NCI-H748 (cell line): ENCODE measurements around the gene ACSF2.
"Not testable (repeated sequence)": the region's sequence is repeated elsewhere in the genome, so short reads cannot be mapped to it uniquely, and the experiment has no call there.

Source experiments
- DNase-seq: peaks from one replicate; lab custom pipeline; 2025; ENCODE audit not compliant: unreplicated experiment; lab: John Stamatoyannopoulos, UW

ACSF2 gene, protein sequence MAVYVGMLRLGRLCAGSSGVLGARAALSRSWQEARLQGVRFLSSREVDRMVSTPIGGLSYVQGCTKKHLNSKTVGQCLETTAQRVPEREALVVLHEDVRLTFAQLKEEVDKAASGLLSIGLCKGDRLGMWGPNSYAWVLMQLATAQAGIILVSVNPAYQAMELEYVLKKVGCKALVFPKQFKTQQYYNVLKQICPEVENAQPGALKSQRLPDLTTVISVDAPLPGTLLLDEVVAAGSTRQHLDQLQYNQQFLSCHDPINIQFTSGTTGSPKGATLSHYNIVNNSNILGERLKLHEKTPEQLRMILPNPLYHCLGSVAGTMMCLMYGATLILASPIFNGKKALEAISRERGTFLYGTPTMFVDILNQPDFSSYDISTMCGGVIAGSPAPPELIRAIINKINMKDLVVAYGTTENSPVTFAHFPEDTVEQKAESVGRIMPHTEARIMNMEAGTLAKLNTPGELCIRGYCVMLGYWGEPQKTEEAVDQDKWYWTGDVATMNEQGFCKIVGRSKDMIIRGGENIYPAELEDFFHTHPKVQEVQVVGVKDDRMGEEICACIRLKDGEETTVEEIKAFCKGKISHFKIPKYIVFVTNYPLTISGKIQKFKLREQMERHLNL

DNA sequence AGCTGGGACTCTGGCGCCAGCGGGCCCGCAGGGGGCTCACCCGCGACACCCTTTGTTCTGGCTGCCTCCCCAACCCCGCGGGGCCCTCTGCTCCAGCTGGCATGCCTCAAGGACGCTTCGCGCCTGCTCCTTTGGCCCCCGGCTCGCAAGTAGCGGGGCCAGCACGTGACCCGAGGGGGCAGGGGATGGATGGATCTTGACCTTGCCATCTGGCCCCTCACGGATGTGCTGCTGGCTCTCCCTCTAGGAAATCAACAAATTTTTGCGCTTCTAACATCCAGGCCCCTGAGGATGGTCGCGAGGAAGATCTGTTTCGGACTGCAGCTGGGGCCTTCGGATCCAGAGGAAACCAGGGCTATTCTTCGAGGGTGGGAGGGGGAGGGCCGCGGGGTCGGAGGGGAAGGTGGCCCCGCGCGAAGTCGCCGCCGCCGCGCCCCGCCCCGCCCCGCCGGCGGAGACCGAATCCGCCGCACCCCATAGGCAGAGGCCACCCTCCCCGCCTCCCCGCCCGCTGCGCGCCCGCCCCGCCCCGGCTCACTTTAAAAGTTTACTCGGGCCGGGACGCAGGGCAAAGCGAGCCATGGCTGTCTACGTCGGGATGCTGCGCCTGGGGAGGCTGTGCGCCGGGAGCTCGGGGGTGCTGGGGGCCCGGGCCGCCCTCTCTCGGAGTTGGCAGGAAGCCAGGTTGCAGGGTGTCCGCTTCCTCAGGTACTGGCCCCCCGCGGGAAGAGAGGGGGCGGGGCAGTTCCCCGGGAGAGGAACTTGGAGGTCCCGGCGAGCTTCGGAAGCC is at the start of gene ACSF2:
TSS of gene ACSF2 (plus strand) at position 537 of the 790 bp plus-strand sequence. CDS start at position 581, 44 bp downstream.
- peak; percentile 41 for DNase-seq

DNA sequence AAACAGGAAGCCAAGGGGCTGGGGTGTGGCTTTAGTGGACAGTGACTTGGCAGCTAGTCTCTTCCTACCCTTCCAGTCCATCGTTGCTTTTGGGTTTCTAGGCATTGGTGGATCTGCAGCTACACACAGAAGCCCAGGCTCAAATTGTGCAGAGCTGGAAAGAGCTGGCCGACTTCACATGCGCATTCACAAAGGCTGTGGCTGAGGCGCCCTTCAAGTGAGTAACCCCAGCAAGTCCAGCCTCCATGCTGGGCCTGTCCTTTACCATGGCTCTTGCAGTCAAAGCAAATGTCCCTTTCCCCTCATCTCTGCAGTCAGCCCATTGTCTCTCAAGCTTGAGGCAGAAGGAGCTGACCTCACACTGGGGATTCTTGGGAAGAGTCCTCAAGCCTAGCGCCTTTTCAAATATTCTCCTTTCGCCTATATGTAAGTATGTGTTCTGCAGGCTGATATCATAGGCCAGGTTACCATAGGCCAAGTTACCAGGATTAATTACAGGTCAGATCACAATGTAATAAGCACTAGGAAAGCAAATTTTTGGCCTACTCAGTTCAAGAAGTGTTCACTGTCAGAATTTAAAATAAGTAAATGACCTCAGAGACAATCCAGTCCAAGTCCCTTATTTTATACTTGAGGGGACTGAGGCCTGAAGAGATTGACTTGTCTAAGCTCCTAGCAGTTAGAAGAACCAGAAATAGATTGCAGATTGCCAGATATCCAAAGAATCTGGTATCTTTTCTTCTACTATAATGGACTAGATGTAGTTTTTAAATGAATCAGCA is 46.5 kb upstream of the ACSF2 start:
- no peak for DNase-seq

DNA sequence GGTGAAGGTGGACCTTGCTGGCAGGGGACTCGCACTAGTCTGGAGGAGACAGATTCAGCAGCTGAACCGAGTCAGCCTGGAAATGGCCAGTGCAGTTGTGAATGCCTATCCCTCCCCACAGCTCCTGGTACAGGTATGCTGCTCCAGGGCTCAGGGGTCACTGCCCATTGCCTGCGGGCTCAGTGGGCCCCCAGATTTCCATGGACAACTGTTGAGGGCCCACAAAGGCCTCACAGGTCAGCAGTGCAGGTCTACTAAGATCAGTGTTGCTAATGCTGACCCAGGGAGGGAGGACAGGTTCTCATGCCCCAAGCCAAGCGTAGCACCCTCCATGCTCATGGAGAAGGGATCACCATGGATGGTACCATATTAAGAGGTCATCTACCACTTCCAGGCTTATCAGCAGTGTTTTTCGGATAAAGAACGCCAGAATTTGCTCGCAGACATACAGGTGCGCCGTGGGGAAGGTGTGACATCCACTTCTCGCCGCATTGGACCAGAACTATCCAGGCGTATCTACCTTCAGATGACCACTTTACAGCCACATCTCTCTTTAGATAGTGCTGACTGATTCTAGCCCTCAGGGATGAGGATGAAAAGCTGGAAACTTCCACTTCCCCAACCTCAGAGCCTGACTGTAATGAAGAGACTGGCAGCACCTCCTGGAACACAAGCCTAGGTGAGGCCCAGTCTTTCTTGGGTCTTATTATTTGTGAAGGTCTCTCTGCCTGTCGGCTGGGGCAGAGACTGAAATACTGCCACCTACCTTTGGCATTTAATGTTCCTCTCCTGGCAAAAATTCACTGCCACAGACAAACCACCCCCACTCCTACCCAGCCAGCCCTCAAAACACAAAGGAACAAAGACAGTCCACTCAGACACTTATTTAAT is 45.4 kb upstream of the ACSF2 start:
- no peak for DNase-seq

DNA sequence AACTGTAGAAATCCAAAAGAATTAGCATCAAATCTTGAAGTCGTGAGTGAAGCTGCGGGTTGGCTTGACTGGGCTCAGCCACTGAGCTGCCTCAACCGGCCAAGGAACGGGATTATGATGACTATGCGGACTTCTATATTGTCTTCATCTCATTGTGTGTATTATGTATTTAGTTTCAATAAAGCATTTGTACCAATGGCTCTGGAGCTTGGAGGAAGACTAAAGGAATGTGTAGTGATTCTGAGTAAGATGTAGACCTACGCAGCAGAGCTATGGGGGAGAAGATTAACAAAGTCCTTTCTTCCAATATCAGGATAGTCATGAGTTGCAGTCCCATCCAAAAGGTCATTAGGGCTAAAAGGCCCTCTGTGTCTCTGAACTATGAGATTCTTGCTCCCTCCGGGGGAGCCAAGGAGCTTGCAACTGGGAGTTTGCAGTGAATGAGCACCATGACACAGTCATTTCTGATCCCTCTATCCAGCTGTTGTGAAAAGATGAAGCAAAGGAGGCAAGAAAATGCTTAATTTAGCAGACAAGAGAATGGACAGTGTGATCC is 44.7 kb upstream of the ACSF2 start:
- no peak for DNase-seq

DNA sequence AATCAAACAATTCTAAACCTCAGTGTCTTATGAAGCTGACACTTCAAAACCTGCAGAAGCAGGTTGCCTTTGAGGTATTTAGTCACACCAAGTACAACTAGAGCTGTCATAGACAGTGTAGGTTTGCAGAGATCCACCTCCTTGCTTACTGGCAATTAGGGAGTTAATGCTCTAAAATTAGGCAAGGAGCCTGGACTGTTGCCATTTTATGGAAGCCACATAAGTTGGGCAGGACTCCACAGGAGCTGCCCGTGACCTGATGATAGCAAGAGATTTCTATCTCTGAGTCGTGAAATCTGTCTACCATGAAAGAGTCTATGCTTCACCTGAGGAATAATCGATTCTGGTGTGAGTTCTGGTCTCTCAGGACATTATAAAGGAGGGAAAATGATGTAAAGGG is 44.1 kb upstream of the ACSF2 start:
- no peak for DNase-seq

DNA sequence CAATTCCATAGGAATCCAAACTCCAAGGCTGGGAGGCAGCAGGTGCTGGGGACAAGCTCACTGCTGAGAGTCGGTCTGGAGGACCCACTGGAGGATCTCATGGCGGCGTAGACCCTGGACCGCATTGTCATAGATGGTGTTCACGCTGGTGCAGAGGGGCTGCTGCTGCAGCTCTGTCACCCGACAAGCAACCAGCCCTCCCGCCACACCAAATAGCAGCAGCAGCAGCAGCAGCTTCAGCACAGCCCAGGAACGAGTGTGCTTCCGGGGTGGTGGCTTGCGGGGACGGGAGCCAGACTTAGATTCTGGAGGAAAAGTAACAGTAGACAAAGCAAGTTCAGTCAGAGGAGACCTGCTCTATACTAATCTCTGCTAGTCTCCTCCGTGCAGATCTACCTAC is 43.1 kb upstream of the ACSF2 start:
- no peak for DNase-seq

DNA sequence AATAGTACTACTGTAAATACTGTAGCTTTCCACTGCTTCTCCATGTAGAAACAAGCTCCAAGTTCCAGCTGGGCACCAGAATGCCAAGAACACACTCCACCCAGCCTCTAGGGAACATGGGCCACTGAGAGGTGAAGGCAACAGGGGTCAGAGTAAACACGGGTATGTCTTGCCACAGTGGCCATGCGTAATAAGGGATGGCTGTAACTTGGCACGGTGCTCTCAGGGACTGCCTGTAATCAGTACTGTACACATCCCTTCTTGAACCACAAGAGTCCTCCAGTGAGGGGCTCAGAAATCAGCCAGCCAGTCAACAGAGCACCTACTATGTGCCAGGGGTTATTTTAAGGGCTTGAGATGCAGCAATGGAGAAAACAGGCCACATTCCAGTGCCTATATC is 39.5 kb upstream of the ACSF2 start:
- no peak for DNase-seq

DNA sequence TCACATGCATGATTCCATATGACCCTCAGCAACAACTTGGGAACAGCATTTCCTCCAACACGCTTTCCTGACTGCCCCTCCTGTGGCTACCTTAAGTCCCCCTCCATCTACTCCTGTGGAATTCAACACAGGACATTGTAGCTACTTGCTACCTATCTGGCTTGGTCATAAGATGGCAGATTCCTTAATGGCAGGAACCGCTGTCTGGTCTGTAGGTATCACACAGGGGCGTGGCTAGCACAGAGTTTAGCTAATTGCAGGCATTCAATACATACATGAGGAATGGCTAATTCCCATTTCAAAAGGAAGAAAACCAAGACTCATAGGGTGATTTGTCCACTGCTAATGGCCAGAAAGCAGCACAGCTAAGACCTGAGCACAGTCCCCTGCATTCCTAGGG is 37.3 kb upstream of the ACSF2 start:
- no peak for DNase-seq

DNA sequence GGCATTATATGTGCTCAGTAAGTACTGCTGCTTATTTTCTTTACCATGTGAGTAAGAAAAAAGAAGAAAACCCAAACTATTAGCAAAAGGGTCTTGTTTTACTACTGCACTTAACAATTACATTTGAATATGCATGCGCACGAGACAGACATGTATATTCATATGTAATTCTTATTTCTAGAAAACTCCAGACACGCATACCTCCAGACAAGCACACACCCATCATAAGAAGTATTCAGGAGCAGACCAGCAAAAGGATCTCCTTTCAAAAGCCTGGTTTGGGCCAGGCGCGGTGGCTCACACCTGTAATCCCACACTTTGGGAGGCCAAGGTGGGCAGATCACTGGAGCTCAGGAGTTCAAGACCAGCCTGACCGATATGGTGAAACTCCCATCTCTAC is 36.5 kb upstream of the ACSF2 start:
- DNase-seq: no peak

DNA sequence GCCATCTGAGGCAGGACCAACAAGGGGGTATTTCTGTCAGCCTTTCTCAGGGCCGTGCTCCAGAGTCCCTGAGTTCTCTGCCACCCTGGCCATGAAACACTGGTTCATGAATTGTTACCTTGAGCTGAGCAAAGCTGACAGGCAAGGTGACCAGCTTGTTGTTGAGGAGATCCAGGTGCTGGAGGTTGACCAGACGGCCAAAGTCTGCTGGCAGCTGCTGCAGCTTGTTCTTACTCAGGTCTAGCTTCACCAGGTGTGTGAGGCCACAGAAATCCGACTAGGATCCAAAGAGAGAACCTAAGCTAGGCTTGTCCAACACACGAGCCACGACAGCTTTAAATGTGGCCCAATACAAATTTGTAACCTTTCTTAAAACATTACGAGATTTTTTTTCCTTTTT is 33.4 kb upstream of the ACSF2 start:
- no peak for DNase-seq

DNA sequence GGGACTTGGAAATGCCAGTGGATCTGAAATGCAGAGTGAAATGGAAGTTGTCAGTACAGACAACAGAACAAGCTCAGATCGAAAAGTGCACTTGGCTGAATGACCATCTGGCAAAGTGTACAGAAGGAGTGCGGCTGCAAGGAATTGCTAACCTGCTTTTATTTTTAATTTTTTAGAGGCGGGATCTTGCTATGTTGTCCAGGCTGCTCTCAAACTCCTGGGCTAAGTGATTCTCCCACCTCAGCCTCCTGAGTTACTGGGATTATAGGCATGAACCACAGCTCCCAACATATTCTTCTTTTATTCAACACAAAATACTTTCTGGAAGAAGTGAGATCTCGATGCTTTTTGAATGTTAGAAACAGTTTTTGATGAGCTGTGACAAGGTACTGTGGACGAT is 32.3 kb upstream of the ACSF2 start:
- DNase-seq: no peak

DNA sequence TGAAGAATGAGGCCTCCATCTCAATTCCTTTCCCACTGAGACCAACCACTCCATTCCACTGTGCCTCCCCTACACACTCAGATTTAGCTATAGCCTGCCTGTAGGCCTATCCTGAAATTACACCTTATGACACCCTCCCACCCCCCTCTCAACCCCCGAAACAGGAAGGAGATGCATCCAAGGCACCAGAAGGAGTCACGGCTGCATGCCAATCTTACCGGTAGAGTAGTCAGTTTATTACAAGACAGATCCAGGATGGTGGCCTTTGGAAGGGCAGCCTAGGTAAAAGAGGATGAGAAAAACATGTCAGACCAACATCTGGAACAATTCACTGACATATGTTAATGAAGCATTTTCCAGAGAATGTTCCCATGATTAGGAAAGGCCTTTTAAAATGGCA is 31.3 kb upstream of the ACSF2 start:
- DNase-seq: no peak

DNA sequence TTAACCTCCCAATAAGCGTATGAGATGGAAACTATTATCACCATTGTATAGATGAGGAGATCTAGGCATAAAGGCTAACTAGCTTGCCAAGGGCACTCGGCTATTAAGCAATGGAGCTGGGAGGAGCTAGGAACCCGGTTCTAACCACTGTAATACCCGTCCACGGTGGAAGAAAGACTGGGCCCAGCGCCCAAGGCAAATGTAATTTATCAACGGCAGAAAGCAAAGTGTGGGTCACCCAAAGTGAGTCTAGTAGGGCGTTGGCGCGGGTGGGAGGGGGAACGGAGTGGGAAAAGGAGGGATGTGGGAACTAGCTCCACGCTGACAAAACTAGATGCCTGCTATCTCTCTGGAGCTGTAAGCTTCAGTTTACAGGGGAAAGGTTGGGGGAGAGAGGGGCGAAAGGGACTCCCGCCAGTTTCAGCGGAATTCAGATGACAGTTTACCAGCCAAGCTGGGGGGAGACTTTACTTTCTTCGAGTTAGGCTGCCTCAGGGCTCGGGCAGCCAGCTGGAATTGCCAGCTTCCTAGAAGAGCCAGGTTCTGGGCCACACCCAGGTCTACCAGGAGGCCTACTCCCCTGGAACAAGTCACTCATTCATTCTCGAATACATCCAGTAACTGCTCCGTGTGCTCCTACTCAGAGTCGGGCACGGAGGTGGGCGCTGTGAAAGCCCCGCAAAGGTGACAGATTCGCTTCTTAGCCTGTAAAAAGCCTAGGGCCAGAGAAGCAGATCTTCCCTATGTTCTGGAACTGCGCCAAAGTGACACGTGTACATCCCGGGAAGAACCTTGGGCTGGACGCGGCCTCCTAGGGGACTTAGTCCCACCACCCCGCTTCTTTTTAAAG is 29.5 kb upstream of the ACSF2 start:
- DNase-seq: peak; percentile 58

DNA sequence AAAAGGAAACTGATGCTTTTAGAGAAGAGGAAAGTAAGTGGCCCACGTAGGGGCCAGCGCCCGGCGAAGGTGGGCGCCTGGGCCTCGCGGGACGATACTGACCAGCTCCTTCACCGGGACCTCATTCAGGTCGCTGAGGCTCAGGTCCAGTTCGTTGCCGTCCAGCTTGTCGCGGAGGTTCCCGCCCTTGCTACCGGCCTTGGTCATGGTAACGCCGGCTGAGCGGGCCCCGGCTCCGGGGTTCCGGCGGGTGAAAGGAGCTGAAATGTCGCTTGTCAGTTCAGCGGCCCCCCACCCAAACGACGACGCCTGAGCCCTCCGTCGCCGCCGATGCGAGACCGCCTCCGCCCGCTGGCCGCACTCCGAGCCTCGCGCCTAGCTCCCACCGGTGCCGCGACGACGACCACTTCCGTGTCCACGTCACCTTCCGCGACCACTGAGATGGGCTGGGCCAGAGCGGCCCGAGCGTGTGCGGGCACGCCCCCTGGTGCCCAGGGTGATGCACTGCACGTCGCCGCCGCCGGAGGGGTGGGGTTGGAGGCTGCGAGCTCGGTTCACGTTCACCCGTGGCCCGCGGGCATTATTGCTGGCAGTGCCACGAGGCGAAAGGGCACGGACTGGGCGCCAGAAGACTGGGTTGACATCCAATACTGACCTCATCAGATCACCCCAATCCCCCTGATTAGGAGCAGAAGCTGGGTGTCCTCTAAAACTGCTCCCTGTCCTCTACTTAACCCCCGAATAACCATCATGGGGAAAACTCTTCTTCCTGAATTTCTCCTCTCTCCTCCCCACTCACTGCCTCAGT is 28.7 kb upstream of the ACSF2 start, which contains the start of gene LRRC59:
TSS of gene LRRC59 (minus strand) at position 413 of the 808 bp plus-strand sequence. CDS start at position 207, 206 bp downstream.
- DNase-seq: peak; percentile 82

DNA sequence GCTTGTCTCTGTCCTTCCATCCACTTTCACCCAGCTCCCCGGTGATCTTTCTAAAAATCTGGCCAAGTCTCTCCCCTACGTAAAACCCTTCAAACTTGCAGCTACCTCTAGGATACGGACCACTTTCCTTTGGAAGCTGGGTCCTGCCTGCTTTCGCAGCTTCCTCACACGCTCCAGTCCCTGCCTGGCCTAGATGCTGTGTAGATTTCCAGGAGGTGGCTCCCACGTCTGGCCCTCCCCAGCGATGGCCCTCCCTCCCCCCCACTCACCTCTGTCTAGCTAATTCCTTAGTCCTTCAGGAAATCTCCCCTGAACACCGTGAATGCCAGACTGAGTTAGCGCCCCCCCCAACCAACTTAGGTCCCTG is 28.1 kb upstream of the ACSF2 start:
- DNase-seq: peak; percentile 7

DNA sequence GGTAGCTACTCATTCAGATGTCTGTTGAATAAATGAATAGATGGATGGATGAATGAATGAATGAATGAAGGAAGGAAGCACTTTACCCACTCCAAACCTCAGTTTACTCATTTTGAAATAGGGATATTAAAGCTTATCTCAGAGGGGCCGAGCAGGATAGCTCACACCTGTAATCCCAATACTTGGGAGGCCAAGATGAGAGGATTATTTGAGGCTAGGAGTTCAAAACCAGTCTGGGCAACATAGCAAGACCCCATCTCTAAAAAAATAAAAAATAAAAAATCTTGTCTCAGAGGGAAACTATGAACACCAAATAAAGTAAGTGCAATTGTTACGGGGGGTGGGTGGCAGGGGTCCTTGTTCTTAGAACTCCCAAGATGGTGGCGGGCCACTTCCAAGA is 27.3 kb upstream of the ACSF2 start:
- DNase-seq: not testable (repeated sequence)

DNA sequence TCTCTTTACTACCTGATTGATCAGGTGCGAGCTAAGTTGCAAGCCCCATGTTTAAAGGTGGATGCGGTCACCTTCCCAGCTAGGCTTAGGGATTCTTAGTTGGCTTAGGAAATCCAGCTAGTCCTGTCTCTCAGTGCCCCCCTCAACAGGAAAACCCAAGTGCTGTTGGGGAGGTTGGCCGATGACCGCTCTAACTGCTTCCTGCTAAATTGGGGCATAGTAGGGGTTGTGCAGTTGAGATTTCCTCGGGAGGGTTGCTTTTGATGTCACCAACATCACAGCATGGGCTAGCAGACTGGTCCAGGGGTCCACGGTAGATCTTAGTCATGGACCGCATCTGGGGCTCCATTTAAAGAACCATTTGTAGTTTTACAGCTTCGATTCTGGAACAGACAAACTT is 26.4 kb upstream of the ACSF2 start:
- DNase-seq: not testable (repeated sequence)

DNA sequence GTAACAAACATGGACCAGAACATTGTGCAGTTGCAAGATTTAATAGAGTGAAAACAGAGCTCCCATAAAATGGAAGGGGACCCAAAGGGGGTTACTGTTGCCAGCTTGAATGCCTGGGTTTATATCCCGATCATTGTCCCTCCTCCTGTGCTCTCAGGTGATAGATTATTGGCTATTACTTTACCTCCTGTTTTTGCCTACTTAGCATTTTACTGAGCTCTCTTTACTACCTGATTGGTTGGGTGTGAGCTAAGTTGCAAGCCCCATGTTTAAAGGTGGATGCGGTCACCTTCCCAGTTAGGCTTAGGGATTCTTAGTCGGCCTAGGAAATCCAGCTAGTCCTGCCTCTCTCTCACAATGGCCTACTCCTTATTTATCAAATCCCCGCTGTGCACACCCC is 20.7 kb upstream of the ACSF2 start:
- not testable (repeated sequence) for DNase-seq
